HG03520 (cell line): Measurements from ENCODE around the gene PTPRM.
"Not testable (repeated sequence)": the region's sequence is repeated elsewhere in the genome, so short reads cannot be mapped to it uniquely, and the experiment has no call there.

ENCODE experiments used
- ATAC-seq: cut with Tn5 transposase; IDR thresholded peaks from one replicate; pipeline ENCODE4 v1.9.1; 2021; ENCODE audit warnings: mild to moderate bottlenecking, moderate library complexity; ENCODE audit not compliant: unreplicated experiment

The PTPRM gene

GRCh38 chr18:8439055-8439454, 871.9 kb downstream of the PTPRM start:
- ATAC-seq: no peak

- no peak for ATAC-seq
These were observed 876.4 kb downstream of the PTPRM start for GRCh38 chr18:8443505-8443904.

- ATAC-seq: not testable (repeated sequence)
These were observed 879.8 kb downstream of the PTPRM start for GRCh38 chr18:8446936-8447335.

- no peak for ATAC-seq
These were observed 881.0 kb downstream of the PTPRM start for GRCh38 chr18:8448130-8448529.

- no peak for ATAC-seq
These were observed 882.9 kb downstream of the PTPRM start for GRCh38 chr18:8450013-8450412.

GRCh38 chr18:8450898-8451665, 884.0 kb downstream of the PTPRM start:
- ATAC-seq: no peak

- ATAC-seq: no peak
These were observed 886.4 kb downstream of the PTPRM start for GRCh38 chr18:8453528-8453927.

GRCh38 chr18:8454136-8454535, 887.0 kb downstream of the PTPRM start:
- ATAC-seq: no peak

- no peak for ATAC-seq
These were observed 888.8 kb downstream of the PTPRM start for GRCh38 chr18:8455661-8456614.
